ENCODE measurements around the gene UQCRC1.

UQCRC1 gene

GRCh38 chr3:48628277-48629017 lies 19.0 kb upstream of the UQCRC1 start:
- in situ Hi-C loops (cut with HindIII; ENCODE audit: low sequenced_read_pairs) = no loop called here
- no peak overlapping the region for H3K4me3 ChIP-seq (ENCODE audit: low read depth, low read length)
- DNase-seq (ENCODE audit: low read depth, low spot score) = no peak
- TF ChIP-seq CTCF (IDR thresholded peaks at IDR 0.05; ENCODE audit: low read depth, low read length) = no peak

GRCh38 chr3:48625600-48625999 lies 16.2 kb upstream of the UQCRC1 start:
- no peak for DNase-seq (ENCODE audit: low read depth, low spot score)
- in situ Hi-C loops (cut with HindIII; ENCODE audit: low sequenced_read_pairs) = no loop called here

GRCh38 chr3:48624767-48625166 lies 15.3 kb upstream of the UQCRC1 start:
- in situ Hi-C loops (cut with HindIII; ENCODE audit: low sequenced_read_pairs) = no loop called here
- no peak for DNase-seq (ENCODE audit: low read depth, low spot score)
- TF ChIP-seq CTCF (IDR thresholded peaks at IDR 0.05; ENCODE audit: low read depth, low read length) = no peak
- no peak overlapping the region for H3K4me3 ChIP-seq (ENCODE audit: low read depth, low read length)

More at GRCh38 chr3:48625600-48625999, 16.2 kb upstream of the UQCRC1 start:
- no peak overlapping the region for H3K4me3 ChIP-seq (ENCODE audit: low read depth, low read length)
- TF ChIP-seq CTCF (IDR thresholded peaks at IDR 0.05; ENCODE audit: low read depth, low read length) = no peak

GRCh38 chr3:48623851-48624547 lies 14.6 kb upstream of the UQCRC1 start:
- H3K4me3 ChIP-seq (ENCODE audit: low read depth, low read length) = no peak overlapping the region
- DNase-seq (ENCODE audit: low read depth, low spot score) = no peak
- in situ Hi-C loops (cut with HindIII; ENCODE audit: low sequenced_read_pairs) = no loop called here
- no peak for TF ChIP-seq CTCF (IDR thresholded peaks at IDR 0.05; ENCODE audit: low read depth, low read length)

- no peak within 1 kb of the TSS for H3K4me3 ChIP-seq (ENCODE audit: low read depth, low read length)
- no peak for DNase-seq (ENCODE audit: low read depth, low spot score)
- in situ Hi-C loops (cut with HindIII; ENCODE audit: low sequenced_read_pairs) = no loop called here
- no peak for TF ChIP-seq CTCF (IDR thresholded peaks at IDR 0.05; ENCODE audit: low read depth, low read length)
These were observed 12.0 kb upstream of the UQCRC1 start, which contains the start of gene TMEM89 for GRCh38 chr3:48621461-48621869. Gene TMEM89, minus strand, starts transcription at chr3:48621769. Its CDS starts 13 bp downstream, at chr3:48621756.

GRCh38 chr3:48619541-48620524 lies 10.4 kb upstream of the UQCRC1 start:
- in situ Hi-C loops (cut with HindIII; ENCODE audit: low sequenced_read_pairs) = no loop called here
- DNase-seq (ENCODE audit: low read depth, low spot score) = no peak
- H3K4me3 ChIP-seq (ENCODE audit: low read depth, low read length) = no peak overlapping the region
- TF ChIP-seq CTCF (IDR thresholded peaks at IDR 0.05; ENCODE audit: low read depth, low read length) = no peak
